Measurements from ENCODE around the gene DIP2A.

DNA sequence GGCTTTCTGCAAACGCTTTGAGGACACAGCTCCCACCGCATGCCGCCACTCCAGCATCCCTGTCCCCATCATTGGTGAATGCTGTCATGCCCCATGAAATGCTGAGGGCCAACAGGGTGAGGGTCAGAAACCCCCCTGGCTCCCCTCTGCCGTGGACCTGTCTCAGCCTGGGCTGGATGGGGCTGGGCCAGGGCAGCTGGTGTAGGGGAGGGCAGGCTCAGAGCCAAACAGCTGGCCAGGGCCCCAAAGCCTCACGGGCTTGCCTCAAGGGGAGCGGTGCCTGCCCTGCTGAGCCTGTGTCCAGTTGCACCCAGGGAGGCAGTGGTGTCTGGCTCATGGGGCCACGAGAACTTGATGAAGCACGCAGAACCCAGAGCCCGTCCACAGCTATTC, 96.5 kb downstream of the DIP2A start:
- TF ChIP-seq, protein P1, sequence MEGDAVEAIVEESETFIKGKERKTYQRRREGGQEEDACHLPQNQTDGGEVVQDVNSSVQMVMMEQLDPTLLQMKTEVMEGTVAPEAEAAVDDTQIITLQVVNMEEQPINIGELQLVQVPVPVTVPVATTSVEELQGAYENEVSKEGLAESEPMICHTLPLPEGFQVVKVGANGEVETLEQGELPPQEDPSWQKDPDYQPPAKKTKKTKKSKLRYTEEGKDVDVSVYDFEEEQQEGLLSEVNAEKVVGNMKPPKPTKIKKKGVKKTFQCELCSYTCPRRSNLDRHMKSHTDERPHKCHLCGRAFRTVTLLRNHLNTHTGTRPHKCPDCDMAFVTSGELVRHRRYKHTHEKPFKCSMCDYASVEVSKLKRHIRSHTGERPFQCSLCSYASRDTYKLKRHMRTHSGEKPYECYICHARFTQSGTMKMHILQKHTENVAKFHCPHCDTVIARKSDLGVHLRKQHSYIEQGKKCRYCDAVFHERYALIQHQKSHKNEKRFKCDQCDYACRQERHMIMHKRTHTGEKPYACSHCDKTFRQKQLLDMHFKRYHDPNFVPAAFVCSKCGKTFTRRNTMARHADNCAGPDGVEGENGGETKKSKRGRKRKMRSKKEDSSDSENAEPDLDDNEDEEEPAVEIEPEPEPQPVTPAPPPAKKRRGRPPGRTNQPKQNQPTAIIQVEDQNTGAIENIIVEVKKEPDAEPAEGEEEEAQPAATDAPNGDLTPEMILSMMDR (IDR thresholded peaks at IDR 0.05; ENCODE audit: borderline replicate concordance, extremely low read depth, low read length, poor library complexity, severe bottlenecking): no peak
- no peak for TF ChIP-seq EZH2 (IDR thresholded peaks at IDR 0.05; ENCODE audit: borderline replicate concordance, low read depth, low read length, severe bottlenecking)

All from DND-41 (cell line).